GM21717 (cell line): ENCODE data around the gene ARL8B.
A peak's percentile ranks its signal among the peaks of the same experiment; 100 is the strongest.

Source experiments
- ATAC-seq: cut with Tn5 transposase; IDR thresholded peaks from one replicate; pipeline ENCODE4 v1.9.1; 2021; ENCODE audit warnings: mild to moderate bottlenecking, moderate library complexity; ENCODE audit not compliant: unreplicated experiment

Gene ARL8B

GRCh38 chr3:5186089-5186857, 64.2 kb downstream of the ARL8B start:
- peak; percentile 25 for ATAC-seq

- no peak for ATAC-seq
These were observed 64.7 kb downstream of the ARL8B start for GRCh38 chr3:5186858-5187155.

DNA sequence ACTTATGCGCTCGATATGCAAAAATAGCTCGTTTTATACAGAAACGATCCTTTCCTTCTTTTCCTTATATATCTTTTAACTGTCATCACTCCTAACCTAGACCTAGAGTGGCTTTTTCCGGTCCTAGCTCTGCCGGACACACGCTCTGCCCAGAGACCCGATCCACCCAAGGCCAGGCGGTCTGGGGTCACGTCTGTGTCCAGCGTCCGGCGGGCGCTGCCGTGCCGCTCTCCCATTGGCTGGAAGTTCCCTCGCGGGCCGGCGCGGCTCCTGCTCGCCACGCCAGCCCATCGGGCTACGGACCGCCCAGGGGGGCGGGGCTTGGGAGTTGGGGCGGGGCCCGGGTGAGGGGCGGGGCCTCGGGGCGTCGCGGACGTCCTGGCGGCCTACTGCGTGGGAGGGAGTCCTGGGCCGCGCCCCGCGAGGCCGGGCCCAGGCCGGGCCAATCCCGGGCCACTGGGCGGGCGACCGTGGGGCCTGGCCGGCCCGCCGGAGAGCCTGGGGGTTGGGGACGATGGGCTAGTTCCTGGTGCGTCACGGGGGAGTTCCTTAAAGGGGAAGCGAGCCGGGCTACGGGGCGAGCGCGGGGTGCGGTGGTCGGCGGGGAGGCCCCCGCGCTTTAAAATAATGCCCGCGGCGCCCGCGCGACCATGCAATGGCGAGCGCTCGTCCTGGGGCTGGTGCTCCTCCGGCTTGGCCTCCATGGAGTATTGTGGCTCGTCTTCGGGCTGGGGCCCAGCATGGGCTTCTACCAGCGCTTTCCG, 65.2 kb downstream of the ARL8B start, which contains the start of gene EDEM1:
EDEM1 (plus strand) TSS at position 552 of the 764 bp plus-strand sequence; CDS start at position 651, 99 bp downstream.
- ATAC-seq, result peak; percentile 81

- ATAC-seq, result peak; percentile 7
These were observed 65.9 kb downstream of the ARL8B start for GRCh38 chr3:5187920-5188418.

- ATAC-seq, result no peak
These were observed 66.5 kb downstream of the ARL8B start for GRCh38 chr3:5188419-5189221.

DNA sequence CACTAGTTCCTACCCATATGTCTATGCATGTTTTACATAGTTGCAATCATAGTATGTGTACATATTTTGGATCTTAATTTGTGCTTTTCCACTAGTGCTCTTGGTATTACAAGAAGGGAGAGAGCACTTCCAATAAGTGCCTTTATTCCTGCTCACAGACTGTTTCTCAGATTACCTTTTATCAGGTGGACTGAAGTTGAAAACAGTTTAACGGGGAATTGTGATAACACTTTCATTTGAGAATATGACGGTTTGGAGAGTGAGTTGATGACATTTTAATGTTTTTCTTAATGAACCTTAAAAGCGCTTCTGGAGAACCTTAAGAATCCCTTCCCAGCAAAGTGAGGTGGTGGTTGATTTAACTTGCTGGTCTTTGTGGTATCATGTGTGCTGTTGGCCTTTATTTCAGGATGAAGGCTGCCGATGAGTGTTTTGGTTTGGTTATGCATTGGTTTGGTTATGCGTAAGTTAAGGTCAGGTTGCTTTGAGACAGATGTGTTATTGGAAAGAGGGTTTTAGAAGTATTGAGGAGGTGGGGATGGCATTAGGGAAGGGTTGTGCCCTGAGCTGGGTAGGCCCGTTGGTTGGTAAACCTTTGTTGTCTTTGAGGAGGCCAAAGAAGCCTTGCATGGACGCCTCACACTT, 68.2 kb downstream of the ARL8B start:
- no peak for ATAC-seq

GRCh38 chr3:5191555-5192304, 69.6 kb downstream of the ARL8B start:
- no peak for ATAC-seq

GRCh38 chr3:5192571-5193365, 70.7 kb downstream of the ARL8B start:
- ATAC-seq, result no peak

DNA sequence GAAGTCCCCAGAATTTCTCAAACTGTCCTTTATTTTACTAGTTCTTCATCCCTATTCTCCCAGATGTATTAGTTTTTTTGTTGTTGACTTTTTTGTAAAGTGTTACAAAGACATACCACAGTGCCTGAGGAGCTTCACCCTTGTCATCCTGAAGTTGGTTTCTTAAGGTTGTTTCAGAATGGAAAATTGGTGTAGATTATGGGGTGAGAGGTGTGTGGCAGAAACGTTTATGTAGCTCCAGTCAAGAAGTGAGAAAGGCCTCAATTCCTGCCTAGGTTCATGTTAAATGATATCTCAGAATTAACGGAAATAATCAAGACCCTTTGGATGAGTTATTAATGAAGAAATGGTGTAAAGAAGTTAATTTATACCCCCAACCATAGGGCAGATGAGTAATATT, 72.2 kb downstream of the ARL8B start:
- no peak for ATAC-seq

DNA sequence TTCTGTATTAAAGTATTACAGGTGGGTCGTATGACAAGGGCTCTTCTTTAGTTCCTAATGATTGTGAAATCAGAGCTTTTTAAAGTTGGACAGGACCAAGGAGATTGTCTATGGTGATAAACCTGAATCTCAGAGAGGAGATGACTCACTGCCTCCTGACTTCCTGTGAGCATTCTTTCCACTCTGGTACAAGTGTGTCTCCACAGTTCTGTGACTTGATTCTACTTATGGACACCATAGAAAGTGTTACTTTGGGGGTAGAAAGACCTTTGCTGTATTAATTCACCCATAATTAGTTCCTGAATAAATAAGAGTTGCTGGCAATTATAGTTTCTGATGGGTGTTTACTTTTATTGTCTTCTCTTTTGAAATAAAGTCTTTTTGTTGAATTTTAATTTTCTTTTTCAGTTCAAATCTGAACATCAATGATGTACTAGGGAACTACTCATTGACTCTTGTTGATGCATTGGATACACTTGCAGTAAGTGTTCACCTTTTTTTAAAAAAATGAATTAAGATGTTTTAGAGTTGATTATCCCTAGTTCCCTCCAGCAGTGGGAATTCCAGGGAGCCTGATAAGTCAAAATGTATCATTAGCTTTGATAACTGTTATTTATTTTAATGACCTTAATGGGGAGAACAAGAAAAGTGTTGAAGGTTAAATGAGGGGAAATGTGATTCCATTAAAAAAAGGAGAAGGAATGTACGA, 72.9 kb downstream of the ARL8B start:
- peak; percentile 41 for ATAC-seq

DNA sequence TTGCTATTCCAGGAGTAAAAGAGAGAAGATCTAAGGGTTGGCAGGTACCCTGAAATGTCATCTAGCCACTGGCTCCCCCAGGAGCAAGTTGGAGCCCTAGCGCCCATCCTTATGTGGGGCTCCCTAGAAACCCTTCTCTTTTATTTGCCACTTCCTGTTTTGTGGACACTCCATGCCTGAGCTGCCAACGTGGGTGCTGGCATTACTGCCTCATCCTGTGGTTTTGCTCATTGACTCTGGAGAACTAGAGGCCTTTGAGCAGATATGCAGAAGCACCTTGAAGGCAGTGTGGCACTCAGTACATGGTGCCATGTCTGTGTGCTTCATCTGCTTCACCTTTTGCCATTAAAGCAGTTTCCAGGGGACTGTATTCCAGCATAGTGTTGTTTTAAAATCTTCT, 73.5 kb downstream of the ARL8B start:
- no peak for ATAC-seq

DNA sequence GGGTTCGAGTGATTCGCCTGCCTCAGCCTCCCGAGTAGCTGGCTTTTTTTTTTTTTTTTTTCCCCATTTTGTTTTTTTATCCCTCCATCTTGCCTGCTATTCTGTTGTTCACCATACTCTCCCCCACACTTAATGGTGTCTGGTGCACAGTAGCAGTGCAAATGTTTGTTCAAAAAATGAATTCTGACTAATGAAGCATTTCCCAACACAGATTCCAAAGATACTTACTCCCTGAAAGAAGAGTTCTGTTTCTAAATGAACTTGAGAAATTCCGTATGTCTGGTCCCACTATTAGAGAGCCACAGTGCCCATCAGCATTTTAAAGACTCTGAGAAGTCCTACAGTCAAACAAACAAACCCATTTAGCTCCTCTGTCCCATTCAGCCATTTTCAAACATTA, 74.9 kb downstream of the ARL8B start:
- no peak for ATAC-seq

DNA sequence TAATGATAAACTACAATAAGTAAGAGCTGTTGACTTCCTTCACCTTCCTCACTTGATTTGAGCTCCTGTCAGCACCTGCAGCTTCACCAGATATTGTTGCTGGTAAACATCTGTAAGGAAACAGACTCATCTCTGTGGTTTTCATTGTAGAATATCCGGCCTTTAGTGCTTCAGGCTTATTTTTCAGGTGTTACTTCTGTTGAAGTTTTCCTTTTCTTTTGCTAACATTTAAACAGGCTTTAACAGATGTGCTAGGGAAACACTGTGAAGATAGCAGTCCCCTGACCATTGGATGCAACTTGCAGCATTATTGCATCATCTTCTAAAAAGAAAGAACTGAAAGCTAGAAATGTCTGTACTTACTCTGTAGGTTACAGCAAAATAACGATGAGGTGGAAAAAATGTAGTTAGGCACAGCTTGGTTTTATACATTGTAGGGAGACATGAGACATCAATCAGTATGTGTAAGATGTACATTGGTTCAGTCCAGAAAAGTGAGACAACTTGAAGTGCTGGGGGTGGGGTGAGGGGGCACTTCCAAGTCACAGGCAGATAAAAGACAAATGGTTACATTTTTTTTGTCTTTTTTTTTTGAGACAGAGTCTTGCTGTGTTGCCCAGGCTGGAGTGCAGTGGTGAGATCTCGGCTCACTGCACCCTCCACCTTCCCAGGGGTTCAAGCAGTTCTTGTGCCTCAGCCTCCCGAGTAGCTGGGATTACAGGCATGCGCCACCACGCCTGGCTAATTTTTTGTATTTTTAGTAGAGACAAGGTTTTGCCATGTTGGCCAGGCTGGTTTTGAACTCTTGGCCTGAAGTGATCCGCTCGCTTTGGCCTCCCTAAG, 75.6 kb downstream of the ARL8B start:
- peak; percentile 78 for ATAC-seq

- no peak for ATAC-seq
These were observed 76.2 kb downstream of the ARL8B start for GRCh38 chr3:5198313-5198677.

DNA sequence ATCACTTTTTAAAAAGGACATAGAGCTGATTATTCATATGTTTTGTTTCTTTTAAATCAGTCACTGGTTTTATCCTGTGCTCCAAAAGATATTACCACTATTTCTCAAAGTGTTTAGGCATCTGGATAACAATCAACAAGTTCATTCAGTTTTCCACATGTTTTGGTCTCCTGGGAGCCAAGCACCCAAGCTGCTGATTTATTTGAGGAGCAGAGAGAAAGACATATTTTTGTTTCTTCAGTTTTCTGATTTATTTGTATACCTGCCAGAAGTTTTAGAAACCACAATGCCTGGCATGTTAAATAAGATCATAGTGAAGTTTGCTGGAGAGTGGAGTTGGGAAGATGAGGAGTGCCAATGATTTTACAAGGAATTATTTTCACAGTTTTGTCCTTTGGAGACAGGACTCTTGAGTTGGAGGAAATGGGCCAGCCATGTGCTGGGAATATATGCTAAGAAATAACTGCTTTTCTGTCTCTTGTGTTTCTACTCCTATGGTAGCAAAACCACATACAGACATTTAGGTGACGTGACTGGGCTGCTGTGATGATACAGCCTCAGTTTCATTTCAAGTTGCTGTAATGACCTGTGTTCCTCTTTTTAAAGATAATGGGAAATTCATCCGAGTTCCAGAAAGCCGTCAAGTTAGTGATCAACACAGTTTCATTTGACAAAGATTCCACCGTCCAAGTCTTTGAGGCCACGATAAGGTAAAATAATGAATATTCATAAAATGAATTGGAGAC, 77.1 kb downstream of the ARL8B start:
- ATAC-seq, result peak; percentile 49

- no peak for ATAC-seq
These were observed 79.4 kb downstream of the ARL8B start for GRCh38 chr3:5201536-5201935.

GRCh38 chr3:5202222-5202621, 80.1 kb downstream of the ARL8B start:
- ATAC-seq, result no peak
